Islet of Langerhans (tissue), 1 donor: ENCODE measurements around the gene ZBTB39.
"Not testable (repeated sequence)": the region's sequence is repeated elsewhere in the genome, so short reads cannot be mapped to it uniquely, and the experiment has no call there.

Experiments used
- FAIRE-seq: peaks from one replicate; lab custom pipeline; 2011; peaks lifted over from hg19 to GRCh38; lab: Jason Lieb, UNC

Gene ZBTB39

DNA sequence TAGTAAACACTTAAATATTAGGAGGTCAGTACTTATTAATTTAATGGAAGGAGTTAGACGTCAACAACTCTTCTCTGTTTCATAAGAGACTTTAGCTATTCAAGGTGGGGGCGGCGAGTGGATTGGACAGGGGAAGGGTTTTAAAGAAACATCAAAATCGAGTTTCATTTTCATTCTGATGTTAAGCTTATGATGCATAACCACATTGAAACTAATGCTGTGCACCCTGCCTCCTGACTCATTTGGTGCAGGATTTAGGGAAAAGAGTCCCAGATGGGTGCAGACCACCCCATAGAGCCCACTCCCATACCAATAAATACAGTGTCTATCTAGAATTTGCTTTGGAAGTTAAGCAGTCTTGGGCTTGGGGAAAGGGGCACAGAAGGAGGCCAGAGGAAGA lies 7.4 kb downstream of the ZBTB39 start:
- no peak for FAIRE-seq

DNA sequence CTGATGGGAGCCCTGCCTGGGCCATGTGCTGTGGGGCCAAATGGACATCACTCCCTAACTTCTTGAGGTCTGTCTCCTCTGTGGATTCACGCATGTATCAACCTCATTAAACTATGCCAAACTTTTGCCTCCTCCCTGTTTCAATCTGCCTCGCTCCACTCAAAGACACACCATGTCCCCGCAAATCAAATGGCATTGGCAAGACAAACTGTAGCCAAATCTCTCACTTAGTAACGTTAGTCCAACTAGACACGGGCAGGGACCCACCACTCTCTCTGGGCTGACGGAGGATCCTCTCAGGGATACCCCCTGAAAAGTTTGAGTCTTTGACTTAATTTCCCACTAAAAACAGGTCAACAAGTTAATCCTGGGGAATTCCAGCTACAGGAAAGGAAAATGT lies 8.0 kb downstream of the ZBTB39 start:
- FAIRE-seq, result no peak

DNA sequence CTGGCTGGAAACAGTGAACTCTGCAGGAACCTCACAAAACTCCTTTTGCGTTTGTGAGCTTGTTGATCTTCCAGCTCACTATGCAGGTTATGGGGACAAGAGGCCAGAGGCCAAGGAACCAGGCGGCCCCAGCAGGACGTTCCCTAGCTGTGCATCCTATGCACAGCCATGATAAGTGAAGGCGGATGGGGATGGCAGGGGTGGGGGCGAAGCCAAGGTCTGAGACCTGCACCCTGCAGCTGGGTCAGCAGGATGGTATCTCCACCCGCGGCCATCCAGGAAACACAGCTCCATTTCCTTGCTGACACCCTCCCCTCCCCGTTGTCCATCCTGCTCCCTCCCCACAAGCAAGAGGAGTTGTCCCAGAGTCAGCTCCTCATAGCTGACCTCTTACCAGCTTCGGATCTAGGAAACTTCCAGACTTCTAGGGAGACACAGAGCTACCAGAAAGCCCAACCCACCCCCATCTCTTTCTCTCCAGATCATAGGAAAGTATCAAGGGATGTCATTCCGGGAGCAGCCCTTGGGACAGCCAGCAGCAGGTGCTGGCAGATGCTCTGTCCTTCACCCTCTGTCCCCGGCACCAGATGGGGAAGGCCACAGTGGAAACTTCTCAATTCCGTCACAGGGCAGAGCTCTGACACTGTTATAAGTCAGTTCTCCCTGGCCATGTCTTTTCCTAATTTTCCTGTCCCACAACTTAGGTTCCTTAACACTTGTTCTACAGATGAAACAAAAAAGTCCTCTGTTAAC lies 9.4 kb downstream of the ZBTB39 start:
- no peak for FAIRE-seq

DNA sequence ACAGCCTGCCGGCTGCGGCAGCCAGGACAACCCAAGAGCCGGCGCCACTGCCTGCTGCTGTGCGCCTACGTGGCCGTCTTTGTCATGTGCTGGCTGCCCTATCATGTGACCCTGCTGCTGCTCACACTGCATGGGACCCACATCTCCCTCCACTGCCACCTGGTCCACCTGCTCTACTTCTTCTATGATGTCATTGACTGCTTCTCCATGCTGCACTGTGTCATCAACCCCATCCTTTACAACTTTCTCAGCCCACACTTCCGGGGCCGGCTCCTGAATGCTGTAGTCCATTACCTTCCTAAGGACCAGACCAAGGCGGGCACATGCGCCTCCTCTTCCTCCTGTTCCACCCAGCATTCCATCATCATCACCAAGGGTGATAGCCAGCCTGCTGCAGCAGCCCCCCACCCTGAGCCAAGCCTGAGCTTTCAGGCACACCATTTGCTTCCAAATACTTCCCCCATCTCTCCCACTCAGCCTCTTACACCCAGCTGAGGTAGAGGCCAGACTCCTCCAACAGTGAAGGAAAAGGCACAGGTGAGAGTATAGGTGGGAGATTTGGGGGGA lies 10.3 kb downstream of the ZBTB39 start:
- FAIRE-seq, result no peak

DNA sequence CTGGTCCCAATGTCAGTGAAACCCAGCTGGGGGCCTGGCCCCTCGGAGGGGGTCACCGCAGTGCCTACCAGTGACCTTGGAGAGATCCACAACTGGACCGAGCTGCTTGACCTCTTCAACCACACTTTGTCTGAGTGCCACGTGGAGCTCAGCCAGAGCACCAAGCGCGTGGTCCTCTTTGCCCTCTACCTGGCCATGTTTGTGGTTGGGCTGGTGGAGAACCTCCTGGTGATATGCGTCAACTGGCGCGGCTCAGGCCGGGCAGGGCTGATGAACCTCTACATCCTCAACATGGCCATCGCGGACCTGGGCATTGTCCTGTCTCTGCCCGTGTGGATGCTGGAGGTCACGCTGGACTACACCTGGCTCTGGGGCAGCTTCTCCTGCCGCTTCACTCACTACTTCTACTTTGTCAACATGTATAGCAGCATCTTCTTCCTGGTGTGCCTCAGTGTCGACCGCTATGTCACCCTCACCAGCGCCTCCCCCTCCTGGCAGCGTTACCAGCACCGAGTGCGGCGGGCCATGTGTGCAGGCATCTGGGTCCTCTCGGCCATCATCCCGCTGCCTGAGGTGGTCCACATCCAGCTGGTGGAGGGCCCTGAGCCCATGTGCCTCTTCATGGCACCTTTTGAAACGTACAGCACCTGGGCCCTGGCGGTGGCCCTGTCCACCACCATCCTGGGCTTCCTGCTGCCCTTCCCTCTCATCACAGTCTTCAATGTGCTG lies 11.0 kb downstream of the ZBTB39 start:
- FAIRE-seq, result no peak

DNA sequence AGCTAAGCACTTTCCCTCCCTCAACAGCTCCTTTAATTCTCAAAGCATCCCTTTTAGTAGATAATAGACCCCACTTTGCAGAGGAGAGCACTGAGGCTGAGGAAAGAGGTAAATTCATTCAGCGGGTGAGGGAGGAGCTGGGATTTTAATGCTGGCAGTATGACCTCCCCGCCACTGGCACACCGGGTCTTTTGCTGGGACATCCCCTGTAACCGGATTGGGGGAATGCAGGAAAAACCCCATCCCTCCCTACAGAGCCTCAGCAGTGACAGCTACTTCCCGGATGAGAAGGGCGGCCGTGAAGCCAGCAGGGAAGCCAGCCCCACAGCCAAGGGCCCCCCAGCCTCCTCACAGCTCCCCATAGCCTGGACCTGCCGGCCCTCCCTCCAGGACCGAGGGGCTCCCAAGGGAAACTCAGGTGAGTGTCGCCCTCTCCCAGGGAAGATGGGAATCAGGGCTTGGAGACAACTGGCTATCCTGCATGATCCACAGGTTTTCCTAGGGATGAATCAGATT lies 12.1 kb downstream of the ZBTB39 start:
- no peak for FAIRE-seq

DNA sequence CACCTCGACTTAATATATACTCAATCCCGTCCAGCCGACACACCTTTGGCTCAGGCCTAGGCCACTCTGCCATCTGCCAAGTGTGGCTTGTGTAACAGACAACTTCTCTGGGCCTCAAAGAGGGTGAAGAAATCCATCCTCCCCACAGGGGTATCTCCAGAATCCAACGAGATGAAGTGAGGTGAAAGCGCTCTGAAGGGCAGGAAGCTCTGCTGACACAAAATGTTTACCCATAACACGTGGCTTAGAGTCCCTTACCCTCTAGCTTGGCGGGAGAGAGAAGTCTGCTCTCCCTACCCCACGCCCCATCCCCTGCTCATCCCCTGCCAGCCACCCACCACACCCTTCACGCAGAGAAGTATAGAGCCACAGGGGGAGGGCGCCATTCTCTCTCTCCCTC lies 13.0 kb downstream of the ZBTB39 start:
- no peak for FAIRE-seq

DNA sequence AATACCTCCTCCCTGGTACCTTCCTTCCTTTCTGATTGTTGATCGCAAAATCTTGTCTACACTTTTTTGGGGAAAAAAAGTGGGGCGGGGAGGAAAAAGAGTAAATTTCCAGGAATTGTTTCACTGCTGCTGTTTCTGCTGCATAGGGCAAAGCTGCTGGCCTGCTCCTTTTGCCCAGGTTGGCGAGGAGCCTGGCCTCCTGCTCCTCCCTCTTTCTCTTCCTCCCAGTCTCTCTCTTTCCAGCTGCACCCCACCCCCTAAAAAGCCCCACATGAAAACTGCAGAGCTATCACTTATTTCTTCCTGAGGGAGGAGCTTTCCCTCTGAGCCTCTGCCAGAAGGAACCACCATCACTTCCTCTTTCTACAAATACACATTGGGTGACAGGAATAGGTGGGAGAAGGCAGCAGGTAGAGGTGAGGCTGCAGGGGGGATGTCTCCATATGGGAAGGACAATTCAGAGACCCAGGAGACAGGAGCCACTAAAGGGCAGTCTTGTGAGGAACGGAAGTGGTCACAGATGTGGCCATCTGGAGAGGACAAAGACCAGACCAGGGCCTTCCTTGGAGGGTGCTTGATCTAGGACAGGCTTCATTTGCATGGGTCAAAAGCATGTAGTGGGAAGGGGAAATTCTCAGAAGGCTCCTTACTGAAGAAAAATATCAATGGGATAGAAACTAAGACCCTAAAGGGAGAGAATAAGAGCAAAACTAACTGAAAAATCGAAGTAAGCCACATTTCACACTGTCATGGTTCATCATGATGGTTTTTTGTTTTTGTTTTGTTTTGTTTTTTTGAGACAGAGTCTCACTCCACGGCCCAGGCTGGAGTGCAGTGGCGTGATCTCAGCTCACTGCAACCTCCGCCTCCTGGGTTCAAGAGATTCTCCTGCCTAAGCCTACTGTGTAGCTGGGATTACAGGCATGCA lies 14.8 kb downstream of the ZBTB39 start:
- FAIRE-seq, result no peak

DNA sequence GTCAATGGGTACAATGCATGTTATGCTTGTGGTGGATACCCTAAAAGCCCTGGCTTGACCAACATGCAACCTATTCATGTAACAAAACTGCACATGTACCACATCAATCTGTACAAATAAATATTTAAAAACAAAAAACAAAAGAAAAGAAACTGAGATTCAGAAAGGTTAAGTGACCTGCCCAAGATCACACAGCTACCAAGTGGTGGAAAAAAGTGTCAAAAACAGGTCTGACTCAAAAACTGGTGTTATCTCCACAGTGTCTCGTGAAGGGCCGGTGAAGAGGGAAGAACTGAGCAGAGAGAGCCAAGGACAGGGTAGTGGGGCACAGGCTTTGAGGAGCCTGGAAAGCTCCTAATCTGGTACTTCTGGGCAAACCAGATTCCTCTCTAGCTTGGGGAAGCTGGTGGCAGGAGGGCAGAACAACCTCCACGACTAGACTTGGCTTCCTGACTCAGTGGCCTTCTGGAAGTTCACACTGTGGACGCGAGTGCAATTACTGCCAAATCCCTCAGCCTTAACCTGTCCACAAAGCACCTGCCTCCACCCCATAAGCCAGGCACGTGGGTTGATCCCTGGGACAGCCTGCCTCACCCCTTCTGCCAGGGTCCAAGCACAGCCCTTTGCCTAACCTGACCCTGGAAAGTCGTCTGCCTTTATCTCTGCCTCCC lies 15.6 kb downstream of the ZBTB39 start:
- no peak for FAIRE-seq

DNA sequence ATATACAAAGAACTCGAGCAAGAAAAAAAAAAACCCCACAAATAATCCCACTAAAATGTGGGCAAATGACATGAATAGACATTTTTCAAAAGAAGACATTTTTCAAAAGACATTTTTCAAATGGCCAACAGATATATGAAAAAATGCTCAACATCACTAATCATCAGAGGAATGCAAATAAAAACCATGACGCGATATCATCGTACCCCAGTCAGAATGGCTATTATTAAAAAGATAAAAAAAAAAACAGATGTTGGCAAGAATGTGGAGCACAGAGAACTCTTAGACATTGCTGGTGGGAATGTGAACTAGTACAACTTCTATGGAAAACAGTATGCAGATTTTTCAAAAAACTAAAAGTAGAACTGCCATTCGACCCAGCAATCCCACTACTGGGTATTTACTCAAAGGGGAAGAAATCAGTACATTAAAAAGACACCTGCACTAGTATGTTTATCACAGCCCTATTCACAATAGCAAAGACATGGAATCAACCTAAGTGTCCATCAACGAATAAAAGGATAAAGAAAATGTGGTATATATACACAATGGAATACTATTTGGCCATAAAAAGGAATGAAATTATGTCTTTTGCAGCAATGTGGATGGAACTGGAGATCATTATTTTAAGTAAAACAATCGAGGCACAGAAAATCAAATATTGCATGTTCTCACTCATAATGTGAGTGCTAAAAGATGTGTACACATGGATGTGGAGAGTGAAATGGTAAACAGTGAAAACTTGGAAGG lies 16.3 kb downstream of the ZBTB39 start:
- no peak for FAIRE-seq

DNA sequence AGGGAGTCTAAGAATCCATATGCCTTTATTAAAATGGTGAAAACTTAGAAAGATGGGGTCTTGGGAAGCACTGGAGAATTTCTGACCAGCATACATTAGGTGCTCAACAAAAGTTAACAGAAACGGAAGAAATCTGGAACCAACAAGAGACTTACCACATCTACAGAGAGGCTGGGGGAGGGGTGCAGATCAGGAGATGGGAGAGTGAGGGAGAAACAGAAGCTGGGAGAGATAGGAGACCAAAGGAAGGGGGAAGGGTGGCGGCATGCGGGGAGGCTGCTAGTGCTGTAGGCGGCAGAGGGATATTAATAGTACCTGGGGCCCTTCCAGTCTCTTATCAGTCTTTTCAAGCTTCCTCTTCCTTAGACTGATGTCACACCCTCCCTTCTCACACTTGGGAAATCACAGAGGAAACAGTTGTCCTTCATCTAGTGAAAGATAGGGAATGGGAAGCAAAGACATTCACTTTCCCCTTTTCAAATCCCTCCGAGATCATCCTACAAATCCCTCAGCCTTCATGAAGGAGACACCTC lies 18.1 kb downstream of the ZBTB39 start:
- no peak for FAIRE-seq

DNA sequence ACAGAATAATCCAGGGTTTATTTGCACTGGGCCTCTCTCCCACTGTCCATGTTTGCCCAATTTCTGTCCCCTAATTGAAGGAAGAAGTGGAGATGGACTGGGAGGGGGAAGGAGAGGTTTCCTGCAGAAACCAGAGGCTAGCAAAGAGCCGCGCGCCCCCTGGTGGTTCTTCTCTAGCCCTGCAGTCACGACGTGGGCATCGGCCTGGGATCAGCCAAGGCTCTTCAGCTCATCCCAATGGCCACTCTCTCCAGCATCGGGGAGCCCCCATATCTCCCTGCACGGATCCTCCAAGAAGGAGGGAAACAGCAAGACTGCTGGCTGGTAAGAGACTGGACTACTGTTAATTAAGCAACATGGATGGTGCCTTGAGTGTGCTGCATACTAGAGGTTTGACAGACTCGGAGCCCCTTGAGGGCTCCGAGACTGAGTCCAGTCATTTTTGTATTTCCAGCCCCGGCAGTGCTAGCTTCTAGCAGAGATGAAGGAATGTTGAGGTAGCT lies 18.7 kb downstream of the ZBTB39 start:
- no peak for FAIRE-seq

DNA sequence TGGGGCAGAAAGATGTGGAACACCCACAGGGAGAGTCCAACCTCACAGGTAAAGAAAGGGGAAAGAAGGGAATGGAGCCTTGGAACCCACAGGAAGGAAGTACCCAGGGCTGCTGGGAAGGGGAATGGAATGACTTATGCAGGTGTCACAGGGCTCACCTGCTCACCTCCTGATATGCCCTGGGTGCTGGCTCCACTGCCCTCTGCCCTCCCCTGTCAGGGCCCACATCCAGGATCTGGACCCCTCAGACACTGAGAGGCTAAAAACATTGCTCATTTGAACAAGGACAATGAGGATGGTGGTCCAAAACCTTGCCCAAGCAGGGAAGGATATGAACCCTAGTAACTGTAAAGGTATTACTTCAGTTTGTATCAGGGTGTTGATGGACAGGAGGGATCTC lies 19.3 kb downstream of the ZBTB39 start:
- FAIRE-seq, result no peak

DNA sequence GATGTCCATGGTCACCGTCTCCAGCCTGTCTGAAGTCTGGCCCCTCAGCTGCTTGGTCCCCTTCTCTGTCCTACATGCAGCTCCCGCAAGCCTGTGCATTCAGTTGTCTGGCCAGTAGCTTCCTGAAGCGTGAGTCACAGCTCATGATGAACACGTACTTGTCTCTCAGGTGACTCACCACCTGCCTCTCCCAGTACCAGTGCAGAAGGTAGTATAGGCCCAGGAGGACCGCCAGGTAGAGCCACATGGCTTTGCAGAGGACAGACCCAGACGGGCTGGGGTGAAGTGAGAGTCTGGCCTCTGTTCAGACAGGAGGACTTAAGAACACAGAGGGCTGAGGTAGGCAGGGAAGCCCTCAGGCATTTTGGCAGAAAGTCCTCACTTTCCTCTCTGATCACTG lies 20.6 kb downstream of the ZBTB39 start:
- FAIRE-seq, result not testable (repeated sequence)

DNA sequence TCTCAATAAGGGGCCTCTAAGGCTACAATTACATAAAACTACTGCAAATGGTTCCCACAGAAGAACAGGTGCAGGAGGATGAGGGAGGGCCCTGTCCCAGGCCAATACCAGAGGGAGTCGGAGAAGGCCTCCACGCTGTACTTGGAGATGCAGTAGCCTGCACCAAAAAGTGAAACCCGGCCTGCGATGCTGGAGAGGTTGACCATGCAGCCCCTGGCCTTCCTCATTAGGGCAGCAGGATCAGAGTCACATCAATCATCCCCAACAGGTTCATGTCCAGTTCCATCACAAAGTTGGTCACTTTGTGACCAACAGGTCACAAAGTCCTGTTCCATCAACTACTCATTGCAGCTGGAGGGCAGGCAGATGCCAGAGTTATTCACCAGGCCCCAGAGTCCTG lies 23.0 kb downstream of the ZBTB39 start:
- no peak for FAIRE-seq

DNA sequence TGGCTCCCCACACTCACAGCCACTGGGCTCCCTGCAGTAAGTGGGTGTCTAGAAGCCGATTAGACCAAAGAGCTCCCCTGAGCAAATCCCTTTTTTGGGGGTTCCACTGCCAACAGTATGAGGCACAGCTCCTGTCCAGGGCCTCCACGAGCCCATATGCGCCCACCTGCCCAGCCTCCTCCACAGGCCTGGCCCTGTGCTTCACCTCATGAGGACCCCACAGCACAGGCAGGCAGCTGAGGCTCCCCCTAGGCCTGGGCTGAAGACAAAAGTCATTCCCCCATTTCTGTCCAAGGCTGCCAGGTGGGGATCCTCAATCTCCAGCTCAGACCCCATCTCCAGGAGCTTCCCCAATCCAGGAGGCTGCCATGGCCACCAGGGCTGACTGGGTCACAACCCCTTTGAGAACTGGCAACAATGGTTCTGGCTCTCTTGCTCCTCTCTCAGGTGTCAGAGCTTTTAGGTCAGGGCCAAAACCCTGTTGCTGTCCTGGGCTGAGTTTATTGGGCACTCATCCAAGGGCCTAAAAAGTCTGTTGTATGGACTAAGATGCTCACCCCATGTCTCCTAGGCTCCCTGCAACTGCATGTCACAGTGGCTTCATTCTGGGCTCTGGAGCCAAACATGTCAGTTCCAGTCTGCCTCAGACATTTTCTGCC lies 23.6 kb downstream of the ZBTB39 start:
- not testable (repeated sequence) for FAIRE-seq

DNA sequence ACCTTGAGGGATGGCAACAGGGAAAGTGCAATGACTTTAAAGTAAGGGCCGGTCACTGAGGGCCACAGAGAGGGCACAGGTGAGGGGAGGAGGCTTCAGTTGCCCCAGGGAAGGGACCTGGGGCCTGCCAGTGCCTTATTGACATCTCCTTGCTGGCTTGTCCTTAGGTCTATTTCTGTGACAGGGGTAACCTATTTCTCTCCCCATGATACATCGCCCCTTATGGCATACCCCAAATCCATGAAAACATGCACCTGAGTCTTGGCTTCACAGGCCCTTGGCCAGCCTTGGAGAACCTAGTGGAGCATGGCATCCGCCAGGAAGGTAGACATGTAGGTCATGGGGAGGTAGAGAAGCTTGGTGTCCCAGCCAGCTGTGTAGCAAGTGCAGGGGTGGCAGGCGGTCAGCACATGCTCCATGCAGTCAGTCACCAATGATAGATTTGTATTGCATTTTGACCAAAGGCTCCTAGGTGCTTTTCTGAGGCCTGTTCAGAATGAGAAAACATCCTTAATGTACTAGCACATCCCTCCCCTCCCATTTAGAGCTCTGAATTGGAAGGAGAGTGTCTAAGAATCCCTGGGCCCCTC lies 25.3 kb downstream of the ZBTB39 start:
- FAIRE-seq, result no peak

DNA sequence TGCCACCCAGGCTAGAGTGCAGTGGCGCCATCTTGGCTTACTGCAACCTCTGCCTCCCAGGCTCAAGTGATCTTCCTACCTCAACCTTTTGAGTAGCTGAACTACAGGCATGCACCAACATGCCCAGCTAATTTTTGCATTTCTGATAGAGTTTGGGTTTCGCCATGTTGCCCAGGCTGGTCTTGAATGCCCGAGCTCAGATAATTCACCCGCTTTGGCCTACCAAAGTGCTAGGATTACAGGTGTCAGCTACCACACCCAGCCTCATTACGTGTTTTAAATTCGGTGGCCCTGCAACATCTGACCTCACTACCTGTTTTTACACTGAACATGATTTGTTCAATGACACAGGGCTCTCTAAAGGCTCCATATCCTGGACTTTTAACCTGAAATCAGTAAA lies 26.1 kb downstream of the ZBTB39 start:
- FAIRE-seq, result no peak

DNA sequence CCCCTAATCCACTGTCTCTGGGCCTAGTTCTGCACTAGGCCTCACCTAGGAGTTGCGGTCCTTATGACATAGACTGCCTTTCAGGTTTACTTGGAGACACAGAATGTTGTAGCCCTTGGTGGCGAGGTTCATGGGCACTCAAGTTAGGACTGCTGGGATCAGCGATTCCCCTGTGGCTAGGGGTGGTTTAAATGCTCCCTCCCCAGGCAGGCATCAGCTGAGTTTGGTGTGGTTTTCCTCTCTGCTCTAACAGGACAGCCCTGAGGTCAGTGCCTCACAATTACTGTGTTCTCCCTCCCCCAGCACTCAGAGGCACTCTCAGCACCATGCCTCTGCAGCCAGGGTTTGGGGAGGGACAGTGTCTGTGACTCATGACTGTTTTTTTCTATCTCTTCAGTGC lies 26.7 kb downstream of the ZBTB39 start:
- FAIRE-seq, result no peak
